GM23338 (cell line): ENCODE results near the gene ZSCAN5C. TPM values are rescaled to one million over a fixed set of nuclear protein-coding genes. Genes with fewer than 3 reads are reported as not detected.

ENCODE experiments used
- ATAC-seq: fragments of 200-7000 bp; cut with Tn5 transposase; 3 replicates; pipeline ENCODE4 v1.9.1; 2020
- DNase-seq: peaks from one replicate; pipeline ENCODE4 v3.0.0-alpha.2; 2015; ENCODE audit warnings: low spot score
- H2AFZ ChIP-seq: fragments of 200-600 bp; sonication (generic); 2 replicates; pipeline ENCODE4 v1.8.0; 2016; ENCODE audit warnings: antibody characterized with exemption, mild to moderate bottlenecking, moderate library complexity
- H3F3A ChIP-seq: fragments of 200-600 bp; sonication (generic); replicated peaks from 2 replicates; pipeline ENCODE4 v1.8.0; 2017; ENCODE audit warnings: antibody characterized with exemption, mixed run types, low read depth
- H3K27ac ChIP-seq: fragments of 200-600 bp; sonication (generic); 2 replicates; pipeline ENCODE4 v1.6.1; 2016; ENCODE audit warnings: low read depth
- H3K27me3 ChIP-seq: fragments of 200-600 bp; sonication (generic); 2 replicates; pipeline ENCODE4 v1.8.0; 2016; ENCODE audit warnings: mild to moderate bottlenecking, mixed run types, moderate library complexity; ENCODE audit not compliant: insufficient read depth
- H3K36me3 ChIP-seq: fragments of 200-600 bp; sonication (generic); 2 replicates; pipeline ENCODE4 v1.8.0; 2016; ENCODE audit warnings: mild to moderate bottlenecking; ENCODE audit not compliant: insufficient read depth
- H3K4me1 ChIP-seq: fragments of 200-600 bp; sonication (generic); 2 replicates; pipeline ENCODE4 v1.8.0; 2016; ENCODE audit warnings: mild to moderate bottlenecking, moderate library complexity; ENCODE audit not compliant: insufficient read depth
- H3K4me2 ChIP-seq: fragments of 200-600 bp; sonication (generic); 2 replicates; pipeline ENCODE4 v1.7.1; 2017; ENCODE audit warnings: mixed run types
- H3K4me3 ChIP-seq: fragments of 200-600 bp; sonication (generic); 2 replicates; pipeline ENCODE4 v1.6.1; 2016; ENCODE audit warnings: mixed run types
- H3K79me2 ChIP-seq: fragments of 200-600 bp; sonication (generic); replicated peaks from 2 replicates; pipeline ENCODE4 v1.8.0; 2017; ENCODE audit warnings: mild to moderate bottlenecking; ENCODE audit not compliant: insufficient read depth
- H3K9me2 ChIP-seq: fragments of 200-600 bp; sonication (generic); 2 replicates; pipeline ENCODE4 v1.8.0; 2017; ENCODE audit not compliant: insufficient read depth
- H4K20me1 ChIP-seq: fragments of 200-600 bp; sonication (generic); replicated peaks from 2 replicates; pipeline ENCODE4 v1.8.0; 2017; ENCODE audit warnings: mild to moderate bottlenecking; ENCODE audit not compliant: insufficient read depth
- H3K27ac Mint-ChIP-seq: 2 replicates; pipeline ENCODE4 v1.8.0; 2020; ENCODE audit warnings: inconsistent platforms, mild to moderate bottlenecking, moderate library complexity, mixed read lengths
- H3K27me3 Mint-ChIP-seq: 3 replicates; pipeline ENCODE4 v1.8.0; 2022; ENCODE audit warnings: low read depth, mild to moderate bottlenecking, moderate library complexity, mixed read lengths, inconsistent platforms; ENCODE audit not compliant: insufficient read depth, poor library complexity
- H3K36me3 Mint-ChIP-seq: 3 replicates; pipeline ENCODE4 v1.8.0; 2021; ENCODE audit warnings: low read depth, mild to moderate bottlenecking, inconsistent platforms, moderate library complexity, mixed read lengths
- H3K4me1 Mint-ChIP-seq: 3 replicates; pipeline ENCODE4 v1.8.0; 2020; ENCODE audit warnings: mild to moderate bottlenecking, inconsistent platforms, mixed read lengths
- H3K4me3 Mint-ChIP-seq: 3 replicates; pipeline ENCODE4 v1.8.0; 2021; ENCODE audit warnings: moderate library complexity, mild to moderate bottlenecking, inconsistent platforms, mixed read lengths
- H3K9me3 Mint-ChIP-seq: 3 replicates; pipeline ENCODE4 v1.8.0; 2020; ENCODE audit warnings: moderate library complexity, mild to moderate bottlenecking, inconsistent platforms, mixed read lengths
- EZH2 ChIP-seq: fragments of 200-600 bp; sonication (generic); IDR thresholded peaks from one replicate; pipeline ENCODE4 v1.8.0; 2017; ENCODE audit warnings: antibody characterized with exemption, mild to moderate bottlenecking, low read depth; ENCODE audit not compliant: unreplicated experiment
- ZNF462 ChIP-seq: fragments of 250-450 bp; sonication (Bioruptor Pico); IDR thresholded peaks from 2 replicates; pipeline ENCODE4 v1.5.0; 2020; ENCODE audit warnings: mild to moderate bottlenecking, moderate library complexity
- polyA plus RNA-seq: library from polyadenylated mRNA; unstranded; fragments of >200 nt; fragmentation: Nextera tagmentation; extraction: Ambion mirVana; gene quantifications from 2 replicates; pipeline ENCODE4 v1.2.1, GENCODE V29; 2016
- total RNA-seq: library from RNA; depleted of rRNA; stranded (reverse); fragments of >200 nt; shearing (Covaris generic); gene quantifications from 2 replicates; pipeline ENCODE4 v1.2.3, GENCODE V29; 2014

The ZSCAN5C gene
- total and polyA plus RNA-seq, 2 experiments from 2014 or later, result not detected

GRCh38 chr19:56217039-56217949 lies 15.2 kb downstream of the ZSCAN5C start:
- peak; percentile 87 for ATAC-seq
- Histone ChIP-seq H3K9me2 (no peaks in the 10 kb centered on the region), H3K4me3 (peak overlapping the region; percentile 59)

More at GRCh38 chr19:56217039-56217949, 15.2 kb downstream of the ZSCAN5C start:
- peak overlapping the region; percentile 84 for H3K4me2 ChIP-seq
- DNase-seq, result peak; percentile 77
- peak overlapping the region; percentile 89 for H3K27ac Mint-ChIP-seq
- H3K79me2 ChIP-seq, result no peaks in the 10 kb centered on the region
- H3K4me1 ChIP-seq, result peaks cover 9% of the 10 kb centered on the region
- peak overlapping the region; percentile 72 for H3K4me3 Mint-ChIP-seq
- no peaks in the 10 kb centered on the region for H4K20me1 ChIP-seq
- peak overlapping the region; percentile 74 for H3K27ac ChIP-seq
- no peaks in the 10 kb centered on the region for H3K9me3 Mint-ChIP-seq
- peaks cover 8% of the 10 kb centered on the region for H3K27me3 Mint-ChIP-seq
- H3K4me1 Mint-ChIP-seq, result peaks cover 12% of the 10 kb centered on the region
- H3F3A ChIP-seq, result 0 out of 2 replicates have a peak, but pooled peaks cover 4% of the 10 kb centered on the region
- H3K36me3 Mint-ChIP-seq, result no peaks in the 10 kb centered on the region
- TF ChIP-seq ZNF462, result 0 out of 2 replicates have a peak, but pooled peaks have one; percentile 26
- no peak for TF ChIP-seq EZH2
- H2AFZ ChIP-seq, result peak overlapping the region; percentile 96
- no peaks in the 10 kb centered on the region for H3K36me3 ChIP-seq
- peaks cover 5% of the 10 kb centered on the region for H3K27me3 ChIP-seq
